ENCODE results near the gene NKX2-8. TPM values are rescaled to one million over a fixed set of nuclear protein-coding genes. Genes with fewer than 3 reads are reported as not detected.

NKX2-8 gene
- total RNA-seq, 1 experiment from 2014 or later: 0.18 TPM

Other genes starting within 250 kb of the NKX2-8 start
- gene NKX2-1, start 62.4 kb downstream of the NKX2-8 start, total RNA-seq (2021; ENCODE audit: unreplicated experiment): 0.13 TPM
- gene PAX9, start 79.2 kb upstream of the NKX2-8 start, total RNA-seq (2021; ENCODE audit: unreplicated experiment): 0.82 TPM